GM19238 (cell line): ENCODE data around the gene DNMT3B.
"Not testable (repeated sequence)": the region's sequence is repeated elsewhere in the genome, so short reads cannot be mapped to it uniquely, and the experiment has no call there.

Source experiments
- DNase-seq: peaks from one replicate; pipeline ENCODE4 v3.0.0; 2011; ENCODE audit warnings: low spot score; ENCODE audit not compliant: insufficient read length

Gene DNMT3B

GRCh38 chr20:32761831-32762753, at the start of gene DNMT3B:
DNMT3B (plus strand) TSS chr20:32762385; CDS start chr20:32780324, 17,939 bp downstream.
- DNase-seq = peak; percentile 78

DNA sequence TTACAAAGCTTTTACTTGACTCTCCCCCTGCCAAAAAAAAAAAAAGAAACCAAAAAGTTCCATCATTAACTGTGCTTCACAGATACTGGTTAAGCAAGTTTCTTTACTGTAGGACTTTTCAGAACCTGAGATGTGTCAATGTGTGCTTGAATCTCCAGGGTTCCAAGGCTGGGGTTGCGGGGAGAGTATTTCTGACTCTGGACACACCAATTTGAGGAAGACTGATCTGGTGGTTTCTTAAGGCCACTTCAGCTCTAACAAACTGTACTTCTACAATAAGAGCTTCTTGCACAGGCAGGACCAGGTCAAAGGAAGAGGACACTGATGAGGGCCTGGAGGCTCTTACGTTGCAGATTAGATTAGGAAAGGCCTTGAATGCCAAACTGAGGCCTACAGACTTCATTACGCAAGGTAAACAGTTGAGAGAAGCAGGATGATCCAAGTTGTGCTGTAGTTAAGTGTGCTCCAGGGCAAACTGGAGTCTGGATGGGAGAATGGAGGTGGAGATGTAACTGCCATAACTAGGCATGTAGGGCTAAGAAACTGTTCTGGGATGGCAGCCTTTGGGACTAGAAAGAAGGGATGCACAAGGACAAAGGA, 43.3 kb upstream of the DNMT3B start:
- no peak for DNase-seq

- no peak for DNase-seq
Measured at GRCh38 chr20:32727683-32728082, 34.5 kb upstream of the DNMT3B start.

- DNase-seq = not testable (repeated sequence)
Measured at GRCh38 chr20:32728435-32728834, 33.8 kb upstream of the DNMT3B start.

- not testable (repeated sequence) for DNase-seq
Measured at GRCh38 chr20:32729334-32729733, 32.9 kb upstream of the DNMT3B start.

DNA sequence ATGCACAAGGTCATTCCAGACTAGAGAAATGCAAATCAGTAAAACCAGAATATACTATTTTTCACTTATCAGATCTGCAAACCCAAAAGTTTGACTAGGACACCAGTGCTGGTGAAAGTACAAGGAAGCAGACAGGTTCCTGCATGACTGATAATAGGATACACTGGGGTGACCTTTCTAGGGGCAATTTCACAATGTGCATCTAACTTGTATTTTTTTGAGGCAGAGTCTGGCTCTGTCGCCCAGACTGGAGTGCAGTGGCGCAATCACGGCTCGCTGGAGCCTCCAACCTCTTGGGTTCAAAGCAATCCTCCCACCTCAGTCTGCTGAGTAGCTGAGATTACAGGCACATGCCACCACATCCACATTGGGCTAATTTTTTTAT, 30.3 kb upstream of the DNMT3B start:
- DNase-seq = no peak

- no peak for DNase-seq
Measured at GRCh38 chr20:32737371-32738223, 24.6 kb upstream of the DNMT3B start.

DNA sequence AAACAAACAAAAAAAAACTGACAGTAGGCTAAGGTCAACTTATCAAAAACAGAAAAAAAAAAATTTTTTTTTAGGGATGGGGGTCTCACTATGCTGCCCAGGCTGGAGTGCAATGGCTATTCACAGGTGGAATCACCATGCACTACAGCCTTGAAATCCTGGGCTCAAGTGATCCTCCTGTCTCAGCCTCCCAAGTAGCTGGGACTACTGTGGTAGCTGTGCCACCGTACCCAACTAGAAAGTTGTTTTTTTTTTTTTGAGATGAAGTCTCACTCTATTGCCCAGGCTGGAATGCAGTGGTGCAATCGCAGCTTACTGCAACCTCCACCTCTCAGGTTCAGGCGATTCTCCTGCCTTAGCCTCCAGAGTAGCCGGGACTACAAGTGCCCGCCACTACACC, 21.0 kb upstream of the DNMT3B start:
- no peak for DNase-seq

DNA sequence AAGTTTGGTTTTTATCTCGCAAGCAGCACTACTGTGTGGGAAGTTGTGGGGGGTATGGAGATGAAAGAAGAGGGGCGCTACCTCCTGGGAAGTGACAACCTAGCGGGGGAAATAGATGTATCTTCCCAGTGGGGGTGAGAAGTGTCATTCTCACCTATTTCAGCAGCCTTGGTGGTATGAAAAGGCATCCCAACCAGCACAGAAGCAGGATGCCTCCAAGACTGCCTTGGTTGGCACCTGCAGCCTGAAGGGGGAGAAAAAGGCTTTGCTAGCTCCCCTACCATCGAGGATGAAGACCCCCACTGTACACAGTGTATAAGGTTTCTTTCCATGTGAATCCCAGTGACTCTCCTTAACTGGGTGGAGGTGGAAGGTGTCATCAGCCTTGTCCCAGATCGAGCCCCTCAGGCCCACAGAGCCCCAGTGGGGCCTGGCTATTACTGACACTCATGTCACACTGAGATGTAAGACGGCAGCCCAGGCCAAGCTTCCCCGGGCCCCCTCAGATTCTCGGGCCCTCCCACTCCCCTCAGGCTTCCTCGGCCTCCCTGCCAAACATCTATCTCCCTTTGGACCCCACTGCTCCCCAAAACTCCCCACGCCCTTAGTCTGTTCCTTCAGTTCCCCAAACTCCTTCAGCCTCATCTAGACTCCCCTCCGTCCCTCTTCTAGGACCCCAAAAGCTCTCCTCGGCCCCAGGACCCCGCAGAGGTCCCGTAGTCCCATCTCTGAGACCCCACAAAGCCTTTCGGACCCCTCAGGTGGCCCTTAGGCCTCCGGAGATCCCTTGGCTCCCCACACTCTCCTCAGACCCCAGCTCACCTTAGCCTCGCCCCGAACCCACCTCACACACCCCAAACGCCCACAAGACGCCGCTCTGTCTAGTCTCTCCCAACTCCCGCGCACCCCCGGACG, 19.6 kb upstream of the DNMT3B start:
- DNase-seq = no peak

DNA sequence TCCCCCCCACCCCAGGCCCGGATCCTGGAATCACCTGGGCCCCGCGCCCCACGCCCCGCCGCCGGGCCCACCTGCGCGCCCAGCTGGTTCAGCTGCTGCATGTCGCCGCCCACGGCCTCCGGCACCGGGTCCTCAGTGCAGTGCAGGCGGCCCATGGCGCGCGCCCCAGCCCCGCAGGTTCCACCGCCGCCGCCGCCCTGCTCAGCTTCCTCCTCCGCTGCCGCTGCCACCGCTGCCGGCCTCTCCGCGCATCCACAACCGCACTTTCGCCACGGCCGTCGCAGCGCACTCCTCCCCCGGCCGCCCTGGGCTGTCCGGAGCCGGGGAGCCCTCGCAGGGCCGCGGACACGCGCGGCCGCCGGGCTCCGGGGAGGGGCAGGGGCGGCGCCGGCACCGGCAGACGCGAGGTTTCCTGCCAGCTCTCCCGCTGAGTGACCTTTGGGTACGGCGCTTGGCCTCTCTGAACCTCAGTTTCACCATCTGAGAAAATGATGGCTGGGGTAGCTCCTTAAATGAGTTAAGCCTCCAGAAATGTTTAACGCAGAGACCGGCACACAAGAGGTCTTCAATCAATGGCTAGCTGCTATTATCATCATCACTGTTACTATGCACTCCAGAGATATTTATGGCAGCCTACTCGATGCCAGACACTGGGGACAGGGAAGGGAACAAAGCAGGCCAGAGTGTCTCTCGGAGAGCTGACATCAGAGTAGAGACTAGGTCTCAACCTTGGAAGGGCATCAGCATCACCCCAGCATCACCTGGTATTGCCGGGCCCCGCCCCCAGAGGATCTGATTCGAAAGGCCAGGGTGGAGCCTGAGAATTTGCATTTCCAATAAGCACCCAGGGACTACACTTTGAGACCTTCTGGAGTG, 18.7 kb upstream of the DNMT3B start, which contains the start of gene COMMD7:
COMMD7 (minus strand) TSS at position 231 of the 876 bp plus-strand sequence; CDS start at position 155, 76 bp downstream.
- DNase-seq = peak; percentile 43

- DNase-seq = no peak
Measured at GRCh38 chr20:32749914-32750637, 12.1 kb upstream of the DNMT3B start.

DNA sequence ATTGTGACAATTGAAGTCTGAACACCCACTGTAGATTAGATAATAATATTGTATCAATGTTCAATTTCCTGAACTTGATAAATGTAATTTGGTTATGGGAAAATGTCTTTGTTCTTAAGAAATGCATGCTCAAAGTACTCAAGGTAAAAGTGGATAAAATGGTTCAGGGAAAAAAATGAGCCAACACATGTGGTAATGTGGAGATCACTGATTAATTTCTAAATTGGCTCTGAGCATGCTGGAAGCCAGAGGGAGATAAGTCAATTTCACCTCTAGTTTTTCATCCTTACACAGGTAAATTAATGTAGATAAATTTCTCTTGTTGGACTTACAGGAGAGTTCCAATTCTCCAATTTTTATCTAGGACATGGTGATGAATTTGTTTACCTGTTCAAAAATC, 10.9 kb upstream of the DNMT3B start:
- DNase-seq = no peak

- no peak for DNase-seq
Measured at GRCh38 chr20:32751702-32752457, 10.3 kb upstream of the DNMT3B start.

- DNase-seq = no peak
Measured at GRCh38 chr20:32752458-32753250, 9.5 kb upstream of the DNMT3B start.

DNA sequence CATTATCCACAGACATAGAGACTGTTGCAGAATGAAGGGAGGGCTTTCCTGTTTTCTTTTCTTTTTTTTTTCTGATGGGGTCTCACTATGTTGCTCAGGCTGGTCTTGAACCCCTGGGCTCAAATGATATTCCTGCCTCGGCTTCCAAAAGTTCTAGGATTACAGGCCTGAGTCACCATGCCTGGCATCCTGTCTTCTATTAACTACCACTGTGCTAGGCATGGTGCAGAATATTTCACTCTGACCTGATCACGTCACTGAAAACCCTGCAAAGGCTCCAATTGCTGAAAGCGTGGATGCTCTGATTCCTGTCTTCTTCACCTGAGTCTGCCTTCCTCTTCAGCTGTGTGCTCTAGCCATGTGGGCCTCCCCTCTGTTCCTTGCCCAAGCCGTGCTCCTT, 8.5 kb upstream of the DNMT3B start:
- DNase-seq = no peak

- no peak for DNase-seq
Measured at GRCh38 chr20:32756156-32756555, 6.0 kb upstream of the DNMT3B start.

DNA sequence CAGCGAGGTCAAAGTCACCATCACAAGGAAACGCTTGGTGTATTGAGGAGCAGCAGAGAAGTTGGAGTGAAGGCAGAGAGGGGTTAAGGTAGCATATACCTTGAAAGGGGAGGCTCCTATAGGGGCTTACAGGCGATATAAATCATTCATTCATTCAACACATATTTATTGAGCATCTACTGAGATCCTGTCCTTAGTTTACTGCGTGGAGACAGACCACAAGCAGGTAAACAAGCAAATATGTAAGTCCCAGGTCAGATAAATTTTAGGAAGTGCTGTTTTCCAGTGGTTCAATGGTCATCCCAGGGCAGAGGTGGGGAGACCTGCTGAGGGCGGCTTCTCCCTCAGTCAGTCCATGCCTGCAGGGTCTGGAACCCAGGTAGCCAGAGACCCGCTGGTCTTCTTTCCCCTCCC, 761 bp upstream of the DNMT3B start:
- DNase-seq = no peak
